Liver (tissue), 3 donors: ENCODE results near the gene CARD11.

Source experiments
- EGR1 ChIP-seq, 2 donors: IDR thresholded peaks; 2 replicates each; pipeline ENCODE4 v1.6.1; 2016 to 2018; ENCODE audit warnings: antibody characterized with exemption in 2 of 2, low read depth in 2 of 2
- FOXA1 ChIP-seq: IDR thresholded peaks from 2 replicates; pipeline ENCODE4 v1.6.1; 2016; ENCODE audit warnings: antibody characterized with exemption
- HNF4A ChIP-seq, 2 donors: conservative IDR thresholded peaks; 2 replicates each; pipeline ENCODE4 v1.6.1; 2016; ENCODE audit warnings: antibody characterized with exemption in 2 of 2, mild to moderate bottlenecking in 2 of 2
- RAD21 ChIP-seq, 2 donors: IDR thresholded peaks; 2 replicates each; pipeline ENCODE4 v1.6.1; 2016; ENCODE audit warnings: antibody characterized with exemption in 2 of 2, mild to moderate bottlenecking in 2 of 2
- RXRA ChIP-seq, 2 donors: IDR thresholded peaks; 2 replicates each; pipeline ENCODE4 v1.6.1; 2017 to 2018; ENCODE audit warnings: antibody characterized with exemption in 2 of 2, mild to moderate bottlenecking in 1 of 2
- TAF1 ChIP-seq: conservative IDR thresholded peaks from 2 replicates; pipeline ENCODE4 v1.6.1; 2016; ENCODE audit warnings: antibody characterized with exemption, mild to moderate bottlenecking
- YY1 ChIP-seq: IDR thresholded peaks from 2 replicates; pipeline ENCODE4 v1.6.1; 2016; ENCODE audit warnings: antibody characterized with exemption, mild to moderate bottlenecking
- TF ChIP-seq, protein P1 (sequence below): fragments of 150-350 bp; IDR thresholded peaks from 2 replicates; pipeline ENCODE4 v1.5.1; 2017; ENCODE audit warnings: improper control_type of control experiment, low read depth, low read length; ENCODE audit not compliant: missing input control
- TF ChIP-seq, protein P2 (sequence below): IDR thresholded peaks from 2 replicates; pipeline ENCODE4 v1.6.1; 2016; ENCODE audit warnings: antibody characterized with exemption, mild to moderate bottlenecking
- TF ChIP-seq, protein P3 (sequence below): IDR thresholded peaks from 2 replicates; pipeline ENCODE4 v1.6.1; 2016; ENCODE audit warnings: antibody characterized with exemption
- TF ChIP-seq, protein P4 (sequence below): IDR thresholded peaks from 2 replicates; pipeline ENCODE4 v1.6.1; 2016; ENCODE audit warnings: antibody characterized with exemption
- TF ChIP-seq, protein P5 (sequence below): IDR thresholded peaks from 2 replicates; pipeline ENCODE4 v1.6.1; 2016; ENCODE audit warnings: antibody characterized with exemption
- donor health status: healthy.
- donor health status: healthy.

DNA sequence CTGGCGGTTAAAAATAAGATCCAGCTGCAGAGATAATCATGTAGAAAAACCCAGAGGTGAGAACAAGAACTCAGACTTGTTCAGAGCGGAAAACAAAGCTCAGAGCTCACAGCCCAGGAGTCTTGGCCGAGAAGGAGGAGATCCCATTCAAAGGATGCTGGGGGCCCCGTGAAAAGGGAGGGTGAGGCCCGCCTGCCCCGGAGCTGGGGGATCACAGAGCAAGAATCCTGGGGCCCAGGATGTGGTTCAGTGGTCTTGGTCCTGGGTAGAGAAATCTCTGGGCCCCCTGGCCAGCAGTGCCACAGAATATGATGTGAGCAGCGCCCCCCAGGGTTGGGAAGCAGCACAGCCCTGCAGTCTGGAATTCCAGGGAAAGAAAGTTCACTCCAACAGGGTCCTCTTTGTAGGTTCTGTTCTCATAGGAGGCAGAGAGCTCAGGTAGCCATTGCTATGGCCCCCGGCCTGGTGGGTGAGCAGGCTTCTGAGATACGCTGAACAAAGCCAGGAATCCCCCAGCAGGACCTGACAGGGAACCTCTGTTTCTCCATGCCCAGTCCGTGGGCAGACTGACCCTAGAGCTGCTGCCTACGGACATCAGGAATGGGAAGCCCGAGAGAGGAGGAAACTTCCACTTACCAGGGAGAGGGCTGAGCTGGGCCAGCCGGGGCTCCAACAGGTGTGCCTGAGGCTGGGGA, 121.9 kb downstream of the CARD11 start:
- TF ChIP-seq, protein P1, sequence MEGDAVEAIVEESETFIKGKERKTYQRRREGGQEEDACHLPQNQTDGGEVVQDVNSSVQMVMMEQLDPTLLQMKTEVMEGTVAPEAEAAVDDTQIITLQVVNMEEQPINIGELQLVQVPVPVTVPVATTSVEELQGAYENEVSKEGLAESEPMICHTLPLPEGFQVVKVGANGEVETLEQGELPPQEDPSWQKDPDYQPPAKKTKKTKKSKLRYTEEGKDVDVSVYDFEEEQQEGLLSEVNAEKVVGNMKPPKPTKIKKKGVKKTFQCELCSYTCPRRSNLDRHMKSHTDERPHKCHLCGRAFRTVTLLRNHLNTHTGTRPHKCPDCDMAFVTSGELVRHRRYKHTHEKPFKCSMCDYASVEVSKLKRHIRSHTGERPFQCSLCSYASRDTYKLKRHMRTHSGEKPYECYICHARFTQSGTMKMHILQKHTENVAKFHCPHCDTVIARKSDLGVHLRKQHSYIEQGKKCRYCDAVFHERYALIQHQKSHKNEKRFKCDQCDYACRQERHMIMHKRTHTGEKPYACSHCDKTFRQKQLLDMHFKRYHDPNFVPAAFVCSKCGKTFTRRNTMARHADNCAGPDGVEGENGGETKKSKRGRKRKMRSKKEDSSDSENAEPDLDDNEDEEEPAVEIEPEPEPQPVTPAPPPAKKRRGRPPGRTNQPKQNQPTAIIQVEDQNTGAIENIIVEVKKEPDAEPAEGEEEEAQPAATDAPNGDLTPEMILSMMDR, result no peak
- TF ChIP-seq TAF1 (no peak), HNF4A (conservative IDR thresholded peaks at IDR 0.05) (no peak), YY1 (no peak), RAD21 (IDR thresholded peaks at IDR 0.05) (no peak), FOXA1 (no peak), RXRA (IDR thresholded peaks at IDR 0.05) (no peak), EGR1 (IDR thresholded peaks at IDR 0.05; ENCODE audit: low read depth in 2 of 2) (no peak)
- TF ChIP-seq, protein P2, sequence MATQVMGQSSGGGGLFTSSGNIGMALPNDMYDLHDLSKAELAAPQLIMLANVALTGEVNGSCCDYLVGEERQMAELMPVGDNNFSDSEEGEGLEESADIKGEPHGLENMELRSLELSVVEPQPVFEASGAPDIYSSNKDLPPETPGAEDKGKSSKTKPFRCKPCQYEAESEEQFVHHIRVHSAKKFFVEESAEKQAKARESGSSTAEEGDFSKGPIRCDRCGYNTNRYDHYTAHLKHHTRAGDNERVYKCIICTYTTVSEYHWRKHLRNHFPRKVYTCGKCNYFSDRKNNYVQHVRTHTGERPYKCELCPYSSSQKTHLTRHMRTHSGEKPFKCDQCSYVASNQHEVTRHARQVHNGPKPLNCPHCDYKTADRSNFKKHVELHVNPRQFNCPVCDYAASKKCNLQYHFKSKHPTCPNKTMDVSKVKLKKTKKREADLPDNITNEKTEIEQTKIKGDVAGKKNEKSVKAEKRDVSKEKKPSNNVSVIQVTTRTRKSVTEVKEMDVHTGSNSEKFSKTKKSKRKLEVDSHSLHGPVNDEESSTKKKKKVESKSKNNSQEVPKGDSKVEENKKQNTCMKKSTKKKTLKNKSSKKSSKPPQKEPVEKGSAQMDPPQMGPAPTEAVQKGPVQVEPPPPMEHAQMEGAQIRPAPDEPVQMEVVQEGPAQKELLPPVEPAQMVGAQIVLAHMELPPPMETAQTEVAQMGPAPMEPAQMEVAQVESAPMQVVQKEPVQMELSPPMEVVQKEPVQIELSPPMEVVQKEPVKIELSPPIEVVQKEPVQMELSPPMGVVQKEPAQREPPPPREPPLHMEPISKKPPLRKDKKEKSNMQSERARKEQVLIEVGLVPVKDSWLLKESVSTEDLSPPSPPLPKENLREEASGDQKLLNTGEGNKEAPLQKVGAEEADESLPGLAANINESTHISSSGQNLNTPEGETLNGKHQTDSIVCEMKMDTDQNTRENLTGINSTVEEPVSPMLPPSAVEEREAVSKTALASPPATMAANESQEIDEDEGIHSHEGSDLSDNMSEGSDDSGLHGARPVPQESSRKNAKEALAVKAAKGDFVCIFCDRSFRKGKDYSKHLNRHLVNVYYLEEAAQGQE, result no peak
- TF ChIP-seq, protein P3, sequence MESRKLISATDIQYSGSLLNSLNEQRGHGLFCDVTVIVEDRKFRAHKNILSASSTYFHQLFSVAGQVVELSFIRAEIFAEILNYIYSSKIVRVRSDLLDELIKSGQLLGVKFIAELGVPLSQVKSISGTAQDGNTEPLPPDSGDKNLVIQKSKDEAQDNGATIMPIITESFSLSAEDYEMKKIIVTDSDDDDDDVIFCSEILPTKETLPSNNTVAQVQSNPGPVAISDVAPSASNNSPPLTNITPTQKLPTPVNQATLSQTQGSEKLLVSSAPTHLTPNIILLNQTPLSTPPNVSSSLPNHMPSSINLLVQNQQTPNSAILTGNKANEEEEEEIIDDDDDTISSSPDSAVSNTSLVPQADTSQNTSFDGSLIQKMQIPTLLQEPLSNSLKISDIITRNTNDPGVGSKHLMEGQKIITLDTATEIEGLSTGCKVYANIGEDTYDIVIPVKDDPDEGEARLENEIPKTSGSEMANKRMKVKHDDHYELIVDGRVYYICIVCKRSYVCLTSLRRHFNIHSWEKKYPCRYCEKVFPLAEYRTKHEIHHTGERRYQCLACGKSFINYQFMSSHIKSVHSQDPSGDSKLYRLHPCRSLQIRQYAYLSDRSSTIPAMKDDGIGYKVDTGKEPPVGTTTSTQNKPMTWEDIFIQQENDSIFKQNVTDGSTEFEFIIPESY, result no peak
- TF ChIP-seq, protein P4, sequence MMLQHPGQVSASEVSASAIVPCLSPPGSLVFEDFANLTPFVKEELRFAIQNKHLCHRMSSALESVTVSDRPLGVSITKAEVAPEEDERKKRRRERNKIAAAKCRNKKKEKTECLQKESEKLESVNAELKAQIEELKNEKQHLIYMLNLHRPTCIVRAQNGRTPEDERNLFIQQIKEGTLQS, result no peak
- TF ChIP-seq, protein P5, sequence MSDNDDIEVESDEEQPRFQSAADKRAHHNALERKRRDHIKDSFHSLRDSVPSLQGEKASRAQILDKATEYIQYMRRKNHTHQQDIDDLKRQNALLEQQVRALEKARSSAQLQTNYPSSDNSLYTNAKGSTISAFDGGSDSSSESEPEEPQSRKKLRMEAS, result no peak
